ENCODE data around the gene MUC22.
"Not testable (repeated sequence)": the region's sequence is repeated elsewhere in the genome, so short reads cannot be mapped to it uniquely, and the experiment has no call there.

MUC22 gene

DNA sequence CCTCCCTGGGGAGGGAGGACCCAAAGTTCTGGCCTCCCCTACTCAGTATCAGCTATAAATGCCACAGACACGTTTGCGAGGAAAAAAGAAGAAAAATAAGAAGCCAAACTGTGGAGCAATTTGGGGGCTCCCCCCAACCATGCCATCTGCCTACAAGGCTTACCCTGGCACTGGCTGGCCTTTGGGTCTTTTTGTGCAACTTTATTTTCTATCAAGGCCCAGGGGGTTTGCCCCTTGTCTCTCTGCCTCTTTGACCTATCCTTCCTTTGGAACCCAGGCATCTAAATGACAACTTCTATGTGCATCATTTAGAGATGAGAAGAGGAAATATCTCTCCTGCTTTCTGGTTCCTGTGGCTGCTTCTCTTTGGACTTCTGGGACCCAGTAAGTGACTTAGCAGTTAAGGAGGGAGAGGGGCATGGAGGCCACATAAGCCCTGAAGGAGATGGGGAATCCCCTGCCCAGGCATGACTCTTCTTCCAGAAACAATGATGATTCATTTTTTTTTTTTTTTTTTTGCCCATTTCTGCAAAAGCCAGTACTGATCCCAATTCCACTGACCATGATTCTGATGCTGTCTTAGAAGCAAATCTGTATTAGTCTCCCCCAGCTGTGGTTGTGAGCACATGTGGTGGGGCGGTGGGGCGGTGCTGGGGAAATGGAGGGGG lies at the start of gene MUC22:
MUC22 (plus strand) TSS at position 82 of the 668 bp plus-strand sequence; CDS start at position 315, 233 bp downstream.
- DNase-seq (ENCODE audit: low spot score), result no peak

DNA sequence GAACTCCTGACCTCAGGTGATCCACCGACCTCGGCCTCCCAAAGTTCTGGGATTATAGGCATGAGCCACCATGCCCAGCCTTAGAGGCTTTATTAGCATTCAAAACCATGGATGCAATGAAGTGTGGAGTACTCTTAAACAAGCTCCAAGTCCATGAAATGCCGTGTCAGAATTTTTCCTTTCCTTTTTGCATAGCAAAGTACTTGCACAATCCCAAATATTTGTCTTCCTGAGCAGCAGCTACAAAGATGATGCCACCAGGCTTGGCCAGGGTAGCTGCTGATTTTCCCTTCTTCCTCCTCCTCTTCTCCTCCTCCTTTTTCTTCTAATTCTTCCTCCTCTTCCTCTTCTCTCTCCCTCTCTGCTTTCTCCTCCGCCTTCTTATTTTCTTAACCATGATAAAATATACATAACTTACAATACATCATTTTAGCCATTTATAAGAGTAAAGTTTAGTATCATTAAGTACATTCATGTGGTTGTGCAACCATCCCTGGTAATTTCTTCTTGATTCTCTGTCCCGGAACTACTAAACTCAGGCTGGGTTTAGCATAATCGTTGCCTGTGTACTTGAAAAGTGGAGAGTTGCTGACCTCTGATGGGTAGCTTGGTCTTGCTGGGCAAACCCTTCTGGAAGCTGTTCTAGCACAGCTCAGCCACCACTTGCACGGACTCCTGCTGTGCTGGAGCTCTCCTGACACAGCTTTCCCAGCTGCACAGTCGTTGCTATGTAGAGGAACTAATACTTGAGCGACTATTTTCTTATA lies 49.2 kb upstream of the MUC22 start:
- DNase-seq (ENCODE audit: low spot score), result no peak

DNA sequence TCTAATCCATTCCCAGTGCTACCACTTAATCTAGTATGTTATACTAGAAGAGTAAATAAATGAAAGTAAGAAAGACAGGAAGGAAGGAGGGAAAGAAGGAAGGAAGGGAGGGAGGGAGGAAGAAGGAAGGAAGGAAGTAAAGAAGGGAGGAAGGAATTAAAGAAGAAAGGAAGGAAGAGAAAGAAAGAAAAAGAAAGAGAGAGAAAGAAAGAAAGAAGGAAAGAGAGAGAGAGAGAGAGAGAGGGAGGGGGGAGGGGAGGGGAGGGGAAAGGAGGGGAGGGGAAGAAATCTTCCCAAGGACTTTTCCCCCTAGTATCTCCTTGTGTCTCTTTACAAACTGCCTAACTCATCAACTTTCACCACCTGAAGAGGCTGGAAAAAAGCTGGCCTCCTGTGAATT lies 47.6 kb upstream of the MUC22 start:
- DNase-seq (ENCODE audit: low spot score), result no peak

DNA sequence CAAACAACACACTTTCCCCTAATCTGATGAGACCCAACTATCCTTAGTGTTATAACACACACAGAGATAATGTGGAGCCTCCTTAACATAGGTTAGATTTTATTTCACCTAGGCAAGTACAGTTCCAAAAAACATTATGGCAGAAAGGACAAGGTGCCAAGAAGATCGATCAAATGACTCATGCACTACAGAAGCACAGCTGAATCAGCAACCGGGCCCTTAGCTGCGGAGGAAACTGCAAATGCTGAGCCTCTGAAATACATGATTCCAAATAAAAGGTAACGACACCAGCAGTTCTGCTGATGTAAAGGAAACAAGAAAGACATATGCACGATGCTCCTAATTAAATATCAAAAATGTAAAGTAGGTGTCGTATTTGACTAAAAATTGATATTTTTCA lies 46.6 kb upstream of the MUC22 start:
- no peak for DNase-seq (ENCODE audit: low spot score)

DNA sequence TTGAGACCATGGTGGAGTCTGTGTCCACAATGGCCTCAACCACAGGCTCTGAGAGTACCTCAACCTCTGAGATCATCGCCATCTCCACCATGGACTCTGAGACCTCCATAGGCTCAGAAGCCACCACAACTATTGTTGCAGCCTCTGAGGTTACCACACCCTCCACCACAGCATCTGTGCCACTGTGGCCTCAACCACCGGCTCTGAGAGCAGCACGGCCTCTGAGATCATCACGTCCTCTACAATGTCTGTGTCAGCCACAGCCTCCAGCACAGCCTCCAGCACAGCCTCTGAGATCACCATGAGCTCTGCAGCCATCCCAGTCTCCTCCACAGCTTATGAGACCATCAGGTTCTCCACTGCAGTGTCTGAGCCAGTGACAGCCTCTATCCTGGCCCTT lies 46.2 kb upstream of the MUC22 start:
- no peak for DNase-seq (ENCODE audit: low spot score)

DNA sequence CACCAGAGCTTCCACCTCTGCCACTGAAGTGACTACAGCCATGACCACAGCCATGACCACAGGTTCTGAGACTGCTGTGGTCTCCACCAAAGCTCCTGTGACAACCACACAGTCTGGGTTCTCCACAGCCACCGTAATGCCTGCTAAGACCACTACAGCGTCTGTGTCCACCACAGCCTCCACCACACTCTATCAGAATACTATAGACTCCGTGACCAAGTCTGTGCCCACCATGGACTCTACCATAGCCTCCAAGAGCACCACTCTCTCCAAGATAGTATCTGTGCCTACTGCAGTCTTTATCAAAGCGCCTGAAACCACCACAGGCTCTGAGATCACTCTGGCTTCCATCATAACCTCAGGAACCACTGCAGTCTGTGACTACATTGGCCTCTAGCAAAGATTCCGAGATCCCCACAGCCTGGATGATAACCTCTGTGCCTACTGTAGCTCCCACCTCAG lies 45.1 kb upstream of the MUC22 start:
- no peak for DNase-seq (ENCODE audit: low spot score)

DNA sequence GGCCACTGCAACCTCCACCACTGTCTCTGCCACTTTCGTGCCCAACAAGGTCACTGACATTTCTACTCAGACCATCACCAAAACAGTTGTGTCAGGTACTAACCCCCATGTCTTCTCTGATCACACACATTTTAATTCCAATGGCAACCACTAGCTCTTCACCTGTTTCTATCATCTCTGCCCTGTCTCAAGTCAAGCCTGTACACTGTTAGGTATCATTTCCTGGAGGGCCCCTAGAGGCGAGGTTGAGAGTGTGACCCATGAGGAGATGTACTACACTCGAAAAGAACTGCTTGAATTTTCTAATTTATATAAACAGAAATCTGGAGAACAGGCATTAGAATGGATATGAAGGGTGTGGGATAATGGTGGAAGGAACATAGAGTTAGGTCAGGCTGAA lies 44.1 kb upstream of the MUC22 start:
- DNase-seq (ENCODE audit: low spot score), result no peak

DNA sequence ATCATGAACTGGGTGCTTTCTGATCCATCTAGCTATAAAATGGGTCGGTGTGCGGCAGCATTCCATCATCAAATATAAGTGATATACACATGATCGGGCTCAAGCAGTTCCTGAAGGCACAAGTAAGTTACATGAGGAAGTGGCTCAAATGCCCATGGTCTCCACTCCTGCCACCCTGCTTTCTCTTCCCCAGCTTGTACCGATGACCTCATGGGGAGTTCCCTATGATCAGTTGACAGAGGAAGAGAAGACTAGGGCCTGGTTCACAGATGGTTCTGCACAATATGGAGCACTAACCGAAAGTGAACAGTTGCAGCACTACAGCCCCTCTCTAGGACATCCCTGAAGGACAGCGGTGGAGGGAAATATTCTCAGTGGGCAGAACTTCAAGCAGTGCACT lies 41.1 kb upstream of the MUC22 start:
- not testable (repeated sequence) for DNase-seq (ENCODE audit: low spot score)

DNA sequence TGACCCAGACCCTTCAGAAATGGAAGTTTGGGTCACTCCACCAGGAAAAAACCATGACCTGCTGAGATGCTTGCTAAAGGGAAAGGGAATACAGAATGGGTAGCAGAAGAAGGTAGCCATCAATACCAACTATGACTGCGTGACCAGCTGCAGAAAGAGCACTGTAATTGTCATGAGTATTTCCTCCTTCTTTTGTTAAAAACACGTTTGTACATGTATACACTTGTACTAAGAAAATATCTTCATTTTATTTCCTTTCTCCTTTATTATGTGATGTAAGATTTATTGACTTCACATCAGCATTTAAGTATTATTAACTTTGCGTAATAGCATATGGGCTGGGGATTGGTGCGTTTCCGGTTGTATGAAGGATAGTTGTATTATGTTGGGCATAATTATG lies 39.3 kb upstream of the MUC22 start:
- no peak for DNase-seq (ENCODE audit: low spot score)

DNA sequence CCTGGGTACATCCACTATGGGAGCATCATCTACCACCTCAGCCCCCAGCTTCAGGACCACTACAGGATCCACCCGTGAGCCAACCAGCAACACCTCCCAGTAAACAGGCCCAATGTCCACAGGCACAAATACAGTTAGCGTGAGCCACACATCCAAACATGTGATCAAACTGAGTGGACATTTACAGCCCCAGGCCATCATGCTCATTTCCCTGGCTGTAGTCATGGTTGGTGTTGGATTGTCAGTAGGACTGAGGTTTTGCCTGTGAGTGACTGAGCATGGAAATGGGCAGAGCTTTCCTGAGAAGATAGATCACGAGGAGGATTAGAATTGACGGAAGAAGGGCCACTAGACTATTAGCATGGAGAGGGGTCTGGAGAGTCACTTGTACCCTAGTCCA lies 37.5 kb upstream of the MUC22 start:
- DNase-seq (ENCODE audit: low spot score), result no peak

DNA sequence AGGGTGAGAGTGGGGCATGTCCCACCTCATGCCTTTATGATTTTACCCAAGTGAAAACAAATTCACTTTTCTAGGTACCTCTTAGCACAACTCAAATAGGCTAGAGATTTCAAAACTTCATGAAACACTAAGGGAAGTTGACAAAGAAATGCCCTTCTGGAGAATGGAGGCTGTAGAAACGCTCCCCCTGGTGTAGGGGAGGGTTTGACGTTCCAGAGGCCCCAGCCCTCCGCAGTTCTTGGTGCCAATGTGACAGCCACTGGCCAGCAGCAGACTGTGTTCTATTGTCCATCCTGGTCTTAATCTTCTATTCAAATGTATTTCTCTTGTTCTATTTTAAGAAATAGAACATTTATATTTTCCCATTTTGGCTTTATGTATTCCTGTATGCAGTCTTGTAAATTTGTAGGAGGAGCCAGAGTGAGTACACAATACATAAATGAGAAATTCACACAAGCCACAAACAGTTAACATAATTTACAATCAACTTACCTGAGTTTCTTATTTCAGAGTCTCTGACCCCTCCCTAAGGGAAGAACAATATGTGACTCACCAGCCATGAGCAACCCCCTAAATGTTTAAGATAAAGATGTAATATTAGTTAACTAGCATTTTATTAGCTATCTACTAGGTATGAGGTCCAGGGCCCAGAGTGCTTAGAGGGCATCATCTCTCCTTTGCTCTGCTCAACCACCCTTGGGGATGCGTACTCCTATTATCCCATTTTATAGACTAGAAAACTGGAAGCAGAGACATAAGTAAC lies 35.6 kb upstream of the MUC22 start:
- DNase-seq (ENCODE audit: low spot score), result no peak

DNA sequence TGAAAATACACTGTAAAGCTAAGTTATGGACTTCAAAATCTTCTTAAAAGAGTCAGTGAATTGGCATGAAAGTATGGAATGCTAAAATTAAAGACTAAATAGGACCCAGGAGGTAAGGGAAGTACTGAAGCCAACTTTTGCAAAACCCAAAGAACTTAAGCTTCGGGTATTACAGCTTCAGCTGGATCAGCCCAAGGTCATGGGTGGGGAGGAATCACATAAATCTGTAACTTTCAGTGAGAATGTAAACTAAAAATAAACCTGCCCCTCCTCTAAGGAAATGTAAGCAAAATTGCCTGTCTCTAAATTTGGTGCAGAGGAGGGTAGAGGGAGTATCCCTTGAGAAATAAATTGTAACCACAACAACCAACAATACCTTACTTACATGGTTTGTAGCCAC lies 31.1 kb upstream of the MUC22 start:
- DNase-seq (ENCODE audit: low spot score), result no peak

DNA sequence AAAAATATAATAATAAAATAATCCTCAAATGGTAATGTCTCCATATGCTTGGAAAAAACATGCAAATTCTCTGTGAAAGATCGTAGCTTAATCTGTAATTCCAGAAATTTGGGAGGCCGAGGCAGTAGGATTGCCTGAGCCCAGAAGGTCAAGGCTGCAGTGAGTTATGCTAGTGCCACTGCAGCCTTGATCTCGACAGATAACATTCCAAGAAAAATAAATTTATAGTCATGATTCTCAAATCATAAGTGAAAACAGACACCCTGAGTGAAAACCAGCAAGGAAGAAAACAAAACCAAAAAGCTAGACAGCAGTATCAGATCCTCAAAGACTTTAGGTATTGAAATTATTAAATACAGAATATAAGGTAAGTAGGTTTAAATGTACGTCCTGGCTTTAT lies 30.6 kb upstream of the MUC22 start:
- no peak for DNase-seq (ENCODE audit: low spot score)

DNA sequence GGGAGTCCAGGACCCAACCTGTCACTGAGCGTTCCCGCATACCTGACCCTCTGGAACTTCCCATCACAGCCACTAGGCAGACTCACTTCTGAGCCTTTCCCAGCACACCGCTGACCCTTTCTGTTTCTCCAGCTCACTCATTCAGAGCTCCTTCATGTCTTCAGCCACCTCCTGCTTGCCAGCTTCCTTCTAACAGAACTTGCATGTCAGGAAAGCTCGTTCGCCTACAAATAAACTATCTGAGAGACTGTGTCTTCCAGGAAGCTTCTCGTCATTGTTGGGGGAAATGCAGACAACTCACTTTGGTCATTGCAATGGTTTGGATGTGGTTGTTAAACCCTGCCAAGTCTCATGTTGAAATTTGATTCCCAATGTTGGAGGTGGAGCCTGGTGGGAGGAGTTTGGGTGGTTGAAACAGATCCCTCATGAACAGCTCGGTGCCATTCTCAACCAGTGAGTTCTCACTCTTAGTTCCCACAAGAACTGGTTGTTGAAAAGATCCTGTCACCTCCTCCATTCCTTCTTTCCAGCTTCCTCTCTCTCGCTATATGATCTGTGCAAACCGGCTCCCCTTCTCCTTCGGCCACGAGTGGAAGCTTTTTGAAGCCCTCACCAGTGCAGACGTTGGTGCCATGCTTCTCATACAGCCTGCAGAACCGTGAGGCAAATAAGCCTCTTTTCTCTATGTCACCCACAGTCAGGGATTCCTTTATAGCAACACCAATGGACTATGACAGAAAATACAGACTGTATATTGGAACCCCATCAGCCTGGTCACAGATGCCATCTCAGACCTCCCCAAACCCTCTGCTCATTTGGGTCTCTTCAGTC lies 28.1 kb upstream of the MUC22 start:
- DNase-seq (ENCODE audit: low spot score), result peak; percentile 19

DNA sequence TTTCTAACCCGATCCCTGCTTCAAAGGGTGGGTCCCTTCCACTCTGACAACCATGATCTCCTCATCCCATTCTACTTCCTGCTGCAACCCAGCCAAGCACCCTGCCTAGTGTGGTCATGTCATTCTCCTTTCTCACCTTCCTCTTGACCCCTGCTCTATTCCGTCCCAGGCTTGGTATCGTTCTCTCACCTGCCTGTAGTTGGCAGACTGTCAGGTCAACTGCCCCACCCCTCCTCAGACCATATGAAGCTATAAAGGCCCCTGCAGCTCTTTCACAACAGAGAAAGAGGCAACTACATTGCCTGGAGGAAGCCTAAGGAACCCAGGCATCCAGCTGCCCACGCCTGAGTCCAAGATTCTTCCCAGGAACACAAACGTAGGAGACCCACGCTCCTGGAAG lies 26.8 kb upstream of the MUC22 start, which contains the start of gene MUC21:
MUC21 (plus strand) TSS at position 280 of the 400 bp plus-strand sequence. CDS start 241 bp downstream, outside the sequence.
- DNase-seq (ENCODE audit: low spot score), result no peak

DNA sequence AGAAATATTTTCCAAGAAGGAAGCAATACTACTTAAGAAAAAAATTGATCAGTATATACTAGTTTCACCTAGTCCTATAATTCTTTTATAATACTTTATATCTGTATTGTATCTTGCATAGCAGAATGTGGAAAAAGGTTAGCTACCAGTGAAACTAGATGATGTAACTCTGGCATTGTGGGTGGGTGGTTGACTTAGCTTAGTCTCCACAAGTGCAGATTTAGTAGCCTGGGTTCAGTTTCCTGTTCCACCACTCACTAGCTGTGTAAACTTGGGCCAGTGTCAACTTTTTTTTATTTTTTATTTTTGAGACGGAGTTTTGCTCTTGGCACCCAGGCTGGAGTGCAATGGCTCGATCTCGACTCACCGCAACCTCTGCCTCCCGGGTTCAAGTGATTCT lies 24.8 kb upstream of the MUC22 start:
- DNase-seq (ENCODE audit: low spot score), result no peak

DNA sequence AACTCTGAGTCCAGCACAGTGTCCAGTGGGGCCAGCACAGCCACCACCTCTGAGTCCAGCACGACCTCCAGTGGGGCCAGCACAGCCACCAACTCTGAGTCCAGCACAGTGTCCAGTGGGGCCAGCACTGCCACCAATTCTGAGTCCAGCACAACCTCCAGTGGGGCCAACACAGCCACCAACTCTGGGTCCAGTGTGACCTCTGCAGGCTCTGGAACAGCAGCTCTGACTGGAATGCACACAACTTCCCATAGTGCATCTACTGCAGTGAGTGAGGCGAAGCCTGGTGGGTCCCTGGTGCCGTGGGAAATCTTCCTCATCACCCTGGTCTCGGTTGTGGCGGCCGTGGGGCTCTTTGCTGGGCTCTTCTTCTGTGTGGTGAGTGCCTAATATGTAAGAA lies 23.0 kb upstream of the MUC22 start:
- no peak for DNase-seq (ENCODE audit: low spot score)

DNA sequence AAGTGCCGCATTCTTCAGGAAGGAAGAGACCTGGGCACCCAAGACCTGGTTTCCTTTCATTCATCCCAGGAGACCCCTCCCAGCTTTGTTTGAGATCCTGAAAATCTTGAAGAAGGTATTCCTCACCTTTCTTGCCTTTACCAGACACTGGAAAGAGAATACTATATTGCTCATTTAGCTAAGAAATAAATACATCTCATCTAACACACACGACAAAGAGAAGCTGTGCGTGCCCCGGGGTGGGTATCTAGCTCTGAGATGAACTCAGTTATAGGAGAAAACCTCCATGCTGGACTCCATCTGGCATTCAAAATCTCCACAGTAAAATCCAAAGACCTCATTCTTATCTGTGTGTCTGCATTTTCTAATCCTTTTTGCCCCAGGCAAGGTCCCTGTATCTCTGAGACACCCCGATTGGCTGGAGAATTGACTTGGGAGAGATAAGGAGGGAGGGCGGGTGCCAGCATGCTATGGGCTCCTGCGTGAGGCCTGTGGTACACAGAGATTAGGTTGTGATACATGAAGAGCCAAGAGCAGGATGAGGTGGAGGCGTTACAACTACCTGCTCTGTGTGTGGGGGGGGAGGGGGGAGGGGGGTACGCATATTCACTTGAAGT lies 22.0 kb upstream of the MUC22 start:
- DNase-seq (ENCODE audit: low spot score), result no peak

DNA sequence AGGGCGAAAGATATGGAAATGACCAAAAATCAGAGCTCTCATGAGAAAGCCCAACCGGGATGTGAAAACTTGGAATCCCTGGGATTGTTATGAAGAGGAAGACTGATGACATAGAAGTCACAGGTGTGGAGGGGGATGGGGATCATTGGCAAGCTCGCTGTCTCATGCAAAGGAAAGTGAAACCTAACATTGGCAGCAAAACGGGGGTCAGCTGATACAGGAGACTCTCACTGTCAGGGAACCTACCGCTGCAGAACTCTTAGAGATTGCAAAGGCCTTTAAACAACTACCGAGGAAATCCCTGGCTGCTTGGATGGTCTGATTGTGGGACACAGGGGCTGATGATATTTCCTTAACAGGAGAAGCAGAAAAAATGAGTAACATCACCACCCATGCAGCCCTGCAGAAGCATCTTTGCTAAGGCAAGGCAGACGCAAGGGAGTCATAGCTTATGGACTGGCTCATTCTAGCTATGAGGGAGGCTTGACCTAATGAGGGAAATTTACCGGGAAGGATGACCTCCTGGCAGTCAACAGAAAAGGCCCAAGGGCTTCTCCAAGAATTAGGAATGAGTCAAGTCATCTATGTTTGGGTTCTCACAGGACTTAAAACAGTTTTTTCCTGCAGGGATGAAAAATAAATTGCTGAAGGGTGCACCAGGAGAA lies 19.7 kb upstream of the MUC22 start:
- DNase-seq (ENCODE audit: low spot score), result no peak

DNA sequence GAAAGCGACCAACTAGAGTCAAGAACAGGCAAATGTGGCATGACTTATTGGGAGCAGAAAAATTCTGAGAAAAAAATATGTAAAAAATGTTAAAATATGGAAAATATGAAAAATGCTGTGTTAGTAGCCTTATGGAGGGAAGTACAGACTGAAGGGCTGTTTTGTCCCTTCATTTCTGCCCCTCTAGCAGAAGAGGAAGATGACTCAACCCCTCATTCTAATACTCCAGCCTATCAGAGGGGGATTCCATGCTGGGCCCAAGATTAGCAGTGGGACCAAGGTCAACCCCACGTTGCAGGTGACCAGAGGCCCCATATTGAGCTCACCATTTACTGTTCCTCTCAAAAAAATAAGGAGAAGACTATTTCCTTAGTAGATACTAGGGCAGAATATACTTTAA lies 18.4 kb upstream of the MUC22 start:
- DNase-seq (ENCODE audit: low spot score), result no peak

DNA sequence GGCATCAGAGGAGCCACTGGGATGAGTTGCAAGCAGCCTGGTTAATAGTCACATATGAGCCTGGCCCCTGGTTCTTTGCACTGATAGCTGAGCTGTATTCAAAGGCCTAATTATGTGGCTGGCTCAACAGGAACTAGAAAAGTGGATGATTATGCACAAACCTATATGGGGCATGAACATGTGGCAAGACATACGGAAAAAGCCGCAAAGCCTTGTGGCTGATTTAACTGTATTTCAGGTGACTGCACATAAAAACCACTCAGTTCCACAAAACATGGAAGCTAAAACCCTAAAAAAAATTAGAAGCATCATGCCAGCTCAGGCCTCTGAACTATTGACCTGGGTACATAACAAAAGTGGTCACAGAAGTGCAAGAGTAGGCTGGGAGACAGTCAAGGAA lies 13.0 kb upstream of the MUC22 start:
- no peak for DNase-seq (ENCODE audit: low spot score)

Measured in LoVo (cell line).